Kidney epithelial cell (primary cell): Measurements from ENCODE around the gene TTK. TPM values are rescaled to one million over a fixed set of nuclear protein-coding genes. Genes with fewer than 3 reads are reported as not detected.

Experiments
- DNase-seq: peaks from one replicate; pipeline ENCODE4 v3.0.0-alpha.2; 2010; ENCODE audit warnings: low read depth
- H3K27me3 ChIP-seq: 2 replicates; pipeline ENCODE4 v1.6.0; 2011; ENCODE audit warnings: low read length; ENCODE audit not compliant: control insufficient read depth, insufficient read depth
- H3K36me3 ChIP-seq: 2 replicates; pipeline ENCODE4 v1.5.1; 2011; ENCODE audit warnings: low read length; ENCODE audit not compliant: control insufficient read depth, insufficient read depth
- H3K4me3 ChIP-seq: 2 replicates; pipeline ENCODE4 v1.5.1; 2011; ENCODE audit warnings: low read depth, mild to moderate bottlenecking, control low read depth, low read length
- total RNA-seq: library from RNA; depleted of rRNA; stranded (reverse); fragments of >200 nt; gene quantifications from 2 replicates; pipeline ENCODE4 v1.2.3, GENCODE V29; 2015
- TF ChIP-seq, protein P1 (sequence below): IDR thresholded peaks from 2 replicates; pipeline ENCODE4 v1.5.1; 2011; ENCODE audit warnings: mild to moderate bottlenecking, moderate library complexity, low read length, control low read depth, inconsistent platforms; ENCODE audit not compliant: insufficient read depth, poor library complexity, severe bottlenecking

Gene TTK
- total RNA-seq, 1 donor from 2014 or later = 4.6 TPM

DNA sequence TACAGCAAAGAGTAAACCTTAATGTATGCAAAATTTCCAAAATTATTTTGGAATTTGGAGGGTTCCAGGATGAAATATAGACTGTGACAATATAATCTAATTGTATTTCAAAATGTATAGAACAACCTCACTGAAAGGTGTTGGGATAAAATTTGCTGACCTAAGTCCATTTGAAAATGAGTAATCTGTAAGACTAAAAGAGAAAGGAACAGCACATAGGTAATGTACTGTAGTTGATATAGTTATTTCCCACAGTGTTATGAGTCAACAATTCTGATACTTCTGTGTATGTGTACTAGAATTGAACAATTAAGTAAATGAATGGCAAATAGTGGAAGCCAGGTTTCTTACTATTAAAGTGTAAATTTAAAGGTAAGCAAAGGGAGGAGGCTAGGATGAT is 33.3 kb upstream of the TTK start:
- DNase-seq = no peak
- TF ChIP-seq, protein P1, sequence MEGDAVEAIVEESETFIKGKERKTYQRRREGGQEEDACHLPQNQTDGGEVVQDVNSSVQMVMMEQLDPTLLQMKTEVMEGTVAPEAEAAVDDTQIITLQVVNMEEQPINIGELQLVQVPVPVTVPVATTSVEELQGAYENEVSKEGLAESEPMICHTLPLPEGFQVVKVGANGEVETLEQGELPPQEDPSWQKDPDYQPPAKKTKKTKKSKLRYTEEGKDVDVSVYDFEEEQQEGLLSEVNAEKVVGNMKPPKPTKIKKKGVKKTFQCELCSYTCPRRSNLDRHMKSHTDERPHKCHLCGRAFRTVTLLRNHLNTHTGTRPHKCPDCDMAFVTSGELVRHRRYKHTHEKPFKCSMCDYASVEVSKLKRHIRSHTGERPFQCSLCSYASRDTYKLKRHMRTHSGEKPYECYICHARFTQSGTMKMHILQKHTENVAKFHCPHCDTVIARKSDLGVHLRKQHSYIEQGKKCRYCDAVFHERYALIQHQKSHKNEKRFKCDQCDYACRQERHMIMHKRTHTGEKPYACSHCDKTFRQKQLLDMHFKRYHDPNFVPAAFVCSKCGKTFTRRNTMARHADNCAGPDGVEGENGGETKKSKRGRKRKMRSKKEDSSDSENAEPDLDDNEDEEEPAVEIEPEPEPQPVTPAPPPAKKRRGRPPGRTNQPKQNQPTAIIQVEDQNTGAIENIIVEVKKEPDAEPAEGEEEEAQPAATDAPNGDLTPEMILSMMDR = no peak
- H3K4me3 ChIP-seq = no peak overlapping the region
- H3K27me3 ChIP-seq = no peaks in the 10 kb centered on the region
- H3K36me3 ChIP-seq = no peaks in the 10 kb centered on the region

DNA sequence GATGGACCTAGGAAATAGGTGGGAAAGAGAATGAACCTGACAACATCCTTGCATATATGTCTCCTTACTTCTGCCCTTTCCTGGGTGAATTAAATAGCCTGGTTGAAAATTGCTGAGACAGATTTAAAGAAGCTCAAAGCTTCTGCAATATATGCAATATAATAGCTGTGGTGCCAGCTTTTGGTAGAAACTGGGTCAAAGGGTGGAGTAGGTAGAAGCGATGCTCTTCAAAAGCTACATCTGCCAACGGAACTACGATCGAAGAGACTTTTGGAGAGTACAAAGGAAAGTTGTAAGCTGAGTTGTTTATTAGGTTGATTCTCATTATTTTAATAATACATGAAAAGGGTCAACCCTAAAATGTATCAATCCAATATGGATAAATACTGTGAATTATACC is 22.8 kb upstream of the TTK start:
- H3K4me3 ChIP-seq = no peak overlapping the region
- no peaks in the 10 kb centered on the region for H3K27me3 ChIP-seq
- DNase-seq = no peak
- TF ChIP-seq, protein P1 = no peak
- H3K36me3 ChIP-seq = no peaks in the 10 kb centered on the region

DNA sequence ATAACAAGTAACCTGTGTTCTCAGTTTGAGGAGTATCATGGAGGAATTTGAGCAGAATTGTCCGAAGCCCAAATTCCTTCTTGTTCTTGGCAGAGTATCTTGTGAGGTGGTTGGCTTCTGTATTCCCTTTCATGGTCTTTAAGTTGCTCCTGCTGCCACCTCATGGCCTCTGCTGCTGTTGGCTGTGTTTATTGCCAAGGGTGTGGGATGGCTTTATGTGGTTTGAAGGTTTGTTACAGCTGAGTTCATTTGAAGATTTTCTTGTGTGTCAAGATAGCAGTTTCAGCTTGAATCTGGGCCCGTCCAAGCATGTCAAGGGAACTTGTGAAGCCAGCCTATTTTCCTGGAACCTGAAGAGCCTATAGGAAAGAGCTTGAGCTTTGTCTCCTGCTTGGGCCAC is 20.2 kb upstream of the TTK start:
- Histone ChIP-seq H3K4me3 (no peak overlapping the region), H3K36me3 (no peaks in the 10 kb centered on the region), H3K27me3 (no peaks in the 10 kb centered on the region)
- DNase-seq = peak; percentile 72
- TF ChIP-seq, protein P1 = peak; percentile 12

DNA sequence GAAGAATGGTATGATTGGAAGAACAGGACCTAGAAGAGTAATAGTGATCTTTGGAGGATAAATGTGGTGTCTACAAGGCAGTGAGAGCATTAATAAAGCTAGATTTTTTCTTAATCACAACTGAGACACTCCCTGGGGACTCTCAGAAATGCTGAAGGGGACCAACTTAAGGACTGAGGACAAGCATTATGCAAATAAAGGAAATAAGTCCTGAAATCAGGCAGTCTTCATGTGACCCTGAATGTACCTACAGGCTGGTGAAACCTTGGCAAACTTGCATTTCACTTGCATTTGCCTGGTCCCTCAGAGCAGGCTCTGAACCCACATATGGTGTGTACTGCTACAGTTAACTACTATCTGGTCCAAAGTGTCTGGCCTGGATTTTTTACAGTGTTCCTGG is 19.3 kb upstream of the TTK start:
- H3K36me3 ChIP-seq = no peaks in the 10 kb centered on the region

DNA sequence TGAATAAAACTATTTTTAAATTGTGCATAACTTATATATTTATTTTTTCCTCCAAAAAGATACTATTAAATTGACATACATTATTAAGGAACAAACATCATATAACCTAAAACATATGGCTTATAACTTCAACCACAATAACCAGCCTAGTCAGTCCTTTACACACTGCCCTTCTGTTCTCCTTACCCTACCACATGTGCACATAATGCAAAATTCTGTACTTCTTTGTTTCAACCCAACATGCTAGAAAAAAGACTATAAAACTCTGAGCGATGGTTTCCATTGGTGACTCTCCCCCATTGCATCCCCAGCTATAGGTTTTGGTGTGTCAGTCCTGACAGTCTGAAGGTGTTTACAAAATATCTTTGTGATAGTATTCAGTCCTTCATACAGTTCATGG is 14.8 kb upstream of the TTK start:
- H3K36me3 ChIP-seq = no peaks in the 10 kb centered on the region

More for the DNA sequence above, 19.3 kb upstream of the TTK start:
- no peak for DNase-seq
- Histone ChIP-seq H3K4me3 (no peak overlapping the region), H3K27me3 (no peaks in the 10 kb centered on the region)
- TF ChIP-seq, protein P1 = no peak

More for the DNA sequence above, 14.8 kb upstream of the TTK start:
- H3K4me3 ChIP-seq = no peak overlapping the region
- peaks cover 2% of the 10 kb centered on the region for H3K27me3 ChIP-seq
- DNase-seq = no peak
- TF ChIP-seq, protein P1 = no peak
